Embryonic facial prominence (tissue), 1 donor: ENCODE data around the gene SLITRK2.

Source experiments
- DNase-seq: peaks from one replicate; pipeline ENCODE4 v3.0.0-alpha.2; 2016; ENCODE audit errors: extremely low spot score

Gene SLITRK2, protein sequence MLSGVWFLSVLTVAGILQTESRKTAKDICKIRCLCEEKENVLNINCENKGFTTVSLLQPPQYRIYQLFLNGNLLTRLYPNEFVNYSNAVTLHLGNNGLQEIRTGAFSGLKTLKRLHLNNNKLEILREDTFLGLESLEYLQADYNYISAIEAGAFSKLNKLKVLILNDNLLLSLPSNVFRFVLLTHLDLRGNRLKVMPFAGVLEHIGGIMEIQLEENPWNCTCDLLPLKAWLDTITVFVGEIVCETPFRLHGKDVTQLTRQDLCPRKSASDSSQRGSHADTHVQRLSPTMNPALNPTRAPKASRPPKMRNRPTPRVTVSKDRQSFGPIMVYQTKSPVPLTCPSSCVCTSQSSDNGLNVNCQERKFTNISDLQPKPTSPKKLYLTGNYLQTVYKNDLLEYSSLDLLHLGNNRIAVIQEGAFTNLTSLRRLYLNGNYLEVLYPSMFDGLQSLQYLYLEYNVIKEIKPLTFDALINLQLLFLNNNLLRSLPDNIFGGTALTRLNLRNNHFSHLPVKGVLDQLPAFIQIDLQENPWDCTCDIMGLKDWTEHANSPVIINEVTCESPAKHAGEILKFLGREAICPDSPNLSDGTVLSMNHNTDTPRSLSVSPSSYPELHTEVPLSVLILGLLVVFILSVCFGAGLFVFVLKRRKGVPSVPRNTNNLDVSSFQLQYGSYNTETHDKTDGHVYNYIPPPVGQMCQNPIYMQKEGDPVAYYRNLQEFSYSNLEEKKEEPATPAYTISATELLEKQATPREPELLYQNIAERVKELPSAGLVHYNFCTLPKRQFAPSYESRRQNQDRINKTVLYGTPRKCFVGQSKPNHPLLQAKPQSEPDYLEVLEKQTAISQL

DNA sequence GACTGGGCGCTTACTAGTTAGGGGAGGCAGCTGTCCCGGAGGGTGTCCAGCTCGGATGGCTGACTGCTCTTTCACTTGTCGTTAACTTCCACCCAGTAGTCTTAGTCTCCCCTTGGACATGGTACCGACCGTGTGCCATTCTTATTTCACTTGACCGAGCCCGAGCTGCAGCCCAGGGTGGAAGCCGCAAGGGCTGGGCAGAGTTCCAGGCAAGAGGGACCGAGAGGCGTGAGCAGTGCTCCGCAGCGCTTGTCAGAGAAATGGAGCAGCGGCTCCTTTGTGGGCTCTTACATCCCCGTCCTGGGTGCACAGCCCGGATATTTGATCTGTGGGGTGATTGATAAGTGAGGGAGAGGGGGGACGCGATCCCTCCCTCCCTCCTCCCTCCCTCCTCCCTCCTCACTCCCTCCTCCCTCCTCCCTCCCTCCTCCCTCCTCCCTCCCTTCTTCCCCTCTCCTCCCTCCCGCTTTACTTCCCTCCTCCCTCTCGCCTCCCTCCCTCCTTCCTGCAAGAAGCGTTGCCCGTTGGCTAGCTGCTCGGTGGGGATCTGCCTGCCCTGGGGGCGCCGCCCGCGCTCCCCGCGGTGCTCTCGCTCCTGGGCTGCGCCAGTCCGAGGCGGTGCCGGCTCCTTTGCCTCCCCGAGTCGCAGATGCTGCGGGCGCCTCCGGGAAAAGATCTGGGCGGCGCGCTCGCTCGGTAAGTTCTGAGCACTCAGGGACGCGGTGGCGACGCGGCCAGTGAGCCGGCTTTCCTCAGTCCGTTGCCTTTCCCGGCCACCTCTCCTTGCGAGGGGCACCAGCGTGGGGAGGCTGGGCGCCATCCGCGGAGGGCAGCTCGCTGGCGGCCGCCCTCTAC, at the start of gene SLITRK2:
Gene SLITRK2, plus strand, starts transcription at position 499 of the 855 bp plus-strand sequence. CDS start 4,597 bp downstream, outside the sequence.
- no peak for DNase-seq

DNA sequence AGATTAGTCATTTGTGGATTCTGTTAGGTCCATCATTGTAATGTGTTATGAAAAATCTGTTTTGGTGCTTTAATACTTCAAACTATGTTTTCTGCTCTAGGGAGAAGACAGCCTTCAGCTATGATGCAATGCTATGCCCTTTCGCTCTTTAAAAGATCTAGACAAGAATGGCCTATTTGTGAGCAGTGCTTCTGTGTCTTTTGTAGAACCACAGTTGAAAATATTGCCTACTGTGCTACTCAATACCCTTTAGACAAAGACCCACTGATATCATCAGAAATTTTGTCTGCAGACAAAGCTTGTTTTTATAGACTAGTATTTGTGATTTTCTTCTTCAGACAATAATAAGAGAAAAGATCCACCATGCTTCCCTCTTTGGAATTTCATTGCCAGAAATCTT, 44.6 kb upstream of the SLITRK2 start:
- no peak for DNase-seq

DNA sequence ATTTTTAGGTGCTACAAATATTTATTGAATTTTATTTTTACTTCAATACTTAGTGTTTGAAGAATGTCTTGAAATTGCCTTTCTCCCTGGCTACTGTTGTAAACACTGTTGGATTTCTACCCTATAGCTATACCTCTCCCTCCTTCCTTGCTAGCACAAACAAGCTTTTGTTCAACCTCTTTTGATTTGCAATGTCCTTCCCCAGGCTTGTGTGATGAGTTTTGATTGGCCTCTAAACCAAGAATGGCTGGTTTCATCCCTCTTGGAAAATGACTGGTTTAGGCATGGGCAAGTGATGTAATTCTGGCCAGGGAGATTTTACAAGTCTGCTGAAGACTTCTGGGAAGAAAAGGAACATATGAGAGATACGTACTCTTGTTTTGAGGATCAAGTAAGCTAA, 25.3 kb upstream of the SLITRK2 start:
- DNase-seq, result no peak

DNA sequence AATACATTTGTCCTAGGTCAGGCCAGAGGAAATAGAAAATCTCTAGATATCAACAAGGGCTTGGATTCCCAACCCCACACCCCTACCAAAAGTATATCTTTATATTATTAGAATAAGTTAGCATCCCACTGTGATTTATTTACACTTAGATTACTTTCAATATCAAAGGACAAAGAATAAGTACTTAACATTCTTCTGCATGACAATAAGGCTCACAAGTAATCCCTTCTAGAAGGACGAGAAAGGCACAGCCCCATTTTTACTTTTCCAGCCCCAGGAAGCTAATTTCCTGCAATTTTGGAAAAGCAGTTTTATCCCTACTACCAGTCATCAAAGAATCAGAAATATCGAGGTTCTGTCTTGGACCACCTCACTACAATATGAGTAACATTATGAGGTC, 14.1 kb upstream of the SLITRK2 start:
- no peak for DNase-seq

DNA sequence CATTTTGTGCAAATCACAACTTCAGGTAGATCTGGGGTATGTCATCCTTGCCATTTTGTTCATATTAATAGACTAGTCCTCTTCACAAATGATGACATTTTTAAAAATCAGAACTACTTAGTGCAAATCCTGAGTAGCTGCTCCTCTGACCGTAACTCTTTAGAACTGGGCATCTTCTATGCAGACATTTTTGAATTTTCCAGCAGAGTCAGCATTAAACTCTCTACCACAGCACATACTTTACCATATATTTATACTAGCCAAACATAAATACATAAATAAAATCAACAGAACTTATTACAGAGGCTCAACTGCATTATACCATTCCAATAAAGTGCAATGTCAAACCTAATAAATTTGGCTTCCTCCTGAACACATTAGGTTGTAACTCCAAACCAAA, 4.5 kb upstream of the SLITRK2 start:
- no peak for DNase-seq

DNA sequence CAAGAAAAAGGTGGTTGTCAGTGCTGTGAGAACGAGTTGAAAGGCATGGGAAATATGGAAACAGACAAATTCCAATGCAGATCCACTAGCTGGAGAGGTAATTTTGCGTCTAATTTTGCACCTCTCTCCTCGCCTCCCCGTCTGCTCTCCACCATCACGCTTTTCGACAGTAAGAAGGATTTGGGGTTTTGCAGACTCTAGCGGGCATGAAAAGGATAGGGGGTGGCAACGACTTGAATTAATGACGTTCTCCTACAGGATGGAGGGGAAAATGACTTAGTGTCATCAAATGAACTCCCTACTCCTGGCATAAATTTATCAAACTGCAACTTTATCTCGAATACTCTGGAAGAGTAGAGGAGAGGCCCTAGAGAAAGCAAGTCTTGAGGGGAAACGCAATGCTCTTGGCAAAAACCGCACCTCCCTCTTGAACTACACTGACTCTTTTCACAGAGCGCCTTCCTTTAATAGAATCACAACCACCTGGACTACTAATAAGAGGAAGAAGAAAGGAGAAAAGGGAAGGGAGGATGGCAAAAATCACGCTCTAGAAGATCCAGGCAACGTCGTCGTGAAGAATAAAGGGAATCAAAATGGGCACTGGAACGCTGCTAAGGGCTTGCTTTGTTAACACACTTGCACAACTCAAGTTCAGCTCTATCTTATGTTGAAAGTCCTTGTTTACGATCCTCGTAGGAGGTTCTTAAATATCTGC, 871 bp upstream of the SLITRK2 start:
- no peak for DNase-seq

DNA sequence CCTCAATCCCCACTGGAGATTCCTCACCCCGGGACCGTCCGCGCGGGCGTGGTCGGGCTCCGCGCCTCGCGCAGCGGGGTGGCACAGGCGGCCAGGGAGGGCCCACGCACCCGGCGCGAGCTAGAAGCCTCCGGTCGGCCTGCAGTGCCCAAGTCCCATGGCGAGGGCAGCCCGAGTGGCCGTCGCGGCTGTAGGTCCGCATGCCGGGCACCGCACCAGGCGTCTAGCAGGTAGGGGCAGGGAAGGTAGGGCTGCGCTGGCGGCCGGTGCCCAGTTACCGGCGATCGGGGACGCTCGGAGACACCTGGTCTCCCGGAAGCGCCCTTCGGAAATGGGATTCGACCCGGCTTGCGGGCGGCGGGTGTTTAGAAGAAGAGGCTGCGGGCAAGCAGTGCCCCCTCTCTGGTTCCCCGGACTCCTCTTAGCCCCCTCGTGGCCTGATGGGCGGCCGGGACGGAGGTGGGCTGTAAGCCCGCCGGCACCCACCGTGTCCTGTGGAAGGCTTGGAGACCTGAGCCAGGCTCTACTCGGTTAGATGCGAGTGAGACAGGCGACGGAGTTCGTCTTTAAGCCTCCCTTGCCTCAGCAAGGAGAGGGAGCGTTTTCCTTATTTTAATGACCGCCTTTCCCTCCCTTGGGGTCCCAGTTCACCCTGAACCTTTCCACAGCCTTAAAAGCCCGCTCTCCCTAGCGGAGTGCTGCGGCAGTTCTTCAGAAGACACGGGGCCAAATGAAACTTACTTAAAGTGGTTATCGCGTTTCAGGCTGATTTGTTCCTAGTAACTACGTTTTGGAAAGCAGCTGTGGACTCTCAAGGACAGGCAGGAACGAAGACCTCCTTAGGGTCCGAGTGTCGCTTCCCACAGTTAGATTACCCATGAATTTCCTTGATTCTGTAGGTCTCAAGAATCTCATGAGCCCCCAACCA, 821 bp downstream of the SLITRK2 start:
- no peak for DNase-seq

DNA sequence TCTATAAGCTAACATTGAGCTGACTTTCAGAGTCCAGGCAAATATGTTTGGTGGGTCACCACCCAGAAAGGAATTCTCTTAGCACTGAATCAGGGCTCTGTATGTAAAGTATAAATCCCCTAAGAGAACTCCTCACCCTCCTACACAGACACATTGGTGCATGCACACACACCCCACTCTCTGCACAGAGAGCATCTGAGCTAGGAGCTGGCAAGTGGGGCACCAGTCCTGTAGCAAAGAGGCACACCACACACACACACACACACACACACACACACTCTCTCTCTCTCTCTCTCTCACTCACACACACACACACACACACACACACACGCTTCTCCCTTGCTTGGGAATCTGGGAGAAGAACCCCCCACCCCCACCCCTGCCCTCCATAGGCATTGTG, 3.2 kb downstream of the SLITRK2 start:
- DNase-seq, result no peak

DNA sequence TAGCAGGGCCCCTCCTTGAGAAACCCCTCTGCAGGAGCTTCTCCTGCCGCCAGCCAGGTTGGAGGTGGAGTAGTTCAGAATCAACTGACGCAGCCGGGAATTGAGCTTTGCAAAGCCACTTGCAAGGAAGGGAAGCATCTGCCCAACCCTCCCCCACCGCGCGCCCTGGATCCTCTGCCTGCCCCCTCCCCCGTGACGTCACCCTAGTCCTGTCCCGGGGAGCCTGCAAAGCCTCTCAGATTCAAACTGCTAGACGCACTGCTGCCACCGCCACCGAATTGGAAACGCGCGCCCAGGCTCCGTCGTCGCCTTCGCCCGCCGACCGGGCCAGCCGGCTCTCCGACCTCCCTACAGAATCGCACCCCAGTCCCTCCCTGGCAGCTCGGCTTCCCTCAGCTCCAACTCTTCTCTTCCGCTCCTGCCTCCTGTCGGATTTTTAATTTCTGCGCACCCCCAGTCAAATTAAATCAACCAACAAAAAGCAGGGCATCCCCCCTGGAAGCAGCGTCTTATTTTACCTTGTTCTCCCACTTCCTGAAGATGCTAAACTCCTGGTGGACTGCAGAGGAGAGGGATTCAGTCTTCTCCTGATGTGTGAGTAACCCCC, 3.8 kb downstream of the SLITRK2 start:
- DNase-seq, result no peak

DNA sequence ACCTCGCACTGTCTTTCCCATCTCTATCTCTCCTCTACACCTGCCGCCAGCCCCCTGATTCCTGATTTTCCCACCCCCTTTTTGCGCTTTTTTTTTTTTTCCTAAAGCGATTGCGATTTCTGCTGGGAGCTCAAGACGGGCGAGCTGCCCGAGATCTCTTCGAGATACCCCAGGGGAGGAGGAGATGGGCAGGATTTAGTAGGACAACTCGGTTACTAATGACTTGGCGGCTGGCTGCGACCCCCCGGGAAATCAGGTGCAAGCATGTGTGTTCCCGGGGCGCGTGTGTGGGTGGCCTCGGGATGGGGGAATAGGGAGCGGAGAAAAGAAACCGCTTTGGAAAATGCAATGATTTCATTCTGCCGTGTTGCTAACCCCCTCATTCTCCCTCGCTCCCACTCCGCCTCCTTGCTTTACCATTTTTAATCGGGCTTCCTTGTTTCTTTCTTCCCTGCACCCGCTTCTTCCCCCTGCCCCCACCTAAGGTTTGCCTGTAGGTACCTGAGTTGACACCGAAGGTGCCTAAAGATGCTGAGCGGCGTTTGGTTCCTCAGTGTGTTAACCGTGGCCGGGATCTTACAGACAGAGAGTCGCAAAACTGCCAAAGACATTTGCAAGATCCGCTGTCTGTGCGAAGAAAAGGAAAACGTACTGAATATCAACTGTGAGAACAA, 4.4 kb downstream of the SLITRK2 start:
- DNase-seq, result no peak

DNA sequence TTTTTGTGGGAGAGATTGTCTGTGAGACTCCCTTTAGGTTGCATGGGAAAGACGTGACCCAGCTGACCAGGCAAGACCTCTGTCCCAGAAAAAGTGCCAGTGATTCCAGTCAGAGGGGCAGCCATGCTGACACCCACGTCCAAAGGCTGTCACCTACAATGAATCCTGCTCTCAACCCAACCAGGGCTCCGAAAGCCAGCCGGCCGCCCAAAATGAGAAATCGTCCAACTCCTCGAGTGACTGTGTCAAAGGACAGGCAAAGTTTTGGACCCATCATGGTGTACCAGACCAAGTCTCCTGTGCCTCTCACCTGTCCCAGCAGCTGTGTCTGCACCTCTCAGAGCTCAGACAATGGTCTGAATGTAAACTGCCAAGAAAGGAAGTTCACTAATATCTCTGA, 5.5 kb downstream of the SLITRK2 start:
- DNase-seq, result no peak

DNA sequence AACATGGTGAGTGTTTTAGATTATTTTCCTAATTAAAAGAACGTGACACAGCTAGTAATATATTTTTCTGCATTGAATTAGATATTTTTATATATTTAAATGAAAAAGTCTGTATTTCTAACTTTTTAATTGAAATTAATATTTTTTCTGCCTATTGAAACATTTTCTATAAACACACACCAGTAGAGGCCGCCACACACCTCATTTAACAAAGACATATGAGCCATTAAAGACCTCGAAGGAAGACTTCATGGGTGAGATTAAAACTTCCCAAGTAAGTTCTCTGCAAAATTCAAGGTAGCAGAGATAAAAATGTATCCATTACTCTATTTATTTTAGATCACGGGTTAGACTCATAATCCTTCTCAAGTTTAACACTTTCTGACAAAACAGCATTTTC, 8.3 kb downstream of the SLITRK2 start:
- no peak for DNase-seq

DNA sequence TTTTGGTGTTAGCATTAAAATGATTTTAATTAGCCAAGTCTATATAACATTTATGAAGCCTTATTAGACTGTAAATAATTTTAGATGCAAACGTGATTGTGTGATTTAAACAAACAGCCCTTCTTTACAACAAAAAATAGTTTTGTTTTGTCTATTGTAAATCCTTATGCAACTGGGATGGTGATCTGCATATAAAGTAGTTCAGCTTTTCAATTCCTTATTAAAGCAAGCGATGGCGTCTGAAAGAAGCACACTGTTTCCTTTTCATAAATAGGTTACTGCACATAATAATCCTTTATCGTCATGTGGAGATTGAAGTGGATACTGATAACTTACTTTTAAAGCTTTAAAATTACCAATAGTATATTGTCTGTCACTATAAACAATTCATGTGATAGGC, 8.8 kb downstream of the SLITRK2 start:
- DNase-seq, result no peak

DNA sequence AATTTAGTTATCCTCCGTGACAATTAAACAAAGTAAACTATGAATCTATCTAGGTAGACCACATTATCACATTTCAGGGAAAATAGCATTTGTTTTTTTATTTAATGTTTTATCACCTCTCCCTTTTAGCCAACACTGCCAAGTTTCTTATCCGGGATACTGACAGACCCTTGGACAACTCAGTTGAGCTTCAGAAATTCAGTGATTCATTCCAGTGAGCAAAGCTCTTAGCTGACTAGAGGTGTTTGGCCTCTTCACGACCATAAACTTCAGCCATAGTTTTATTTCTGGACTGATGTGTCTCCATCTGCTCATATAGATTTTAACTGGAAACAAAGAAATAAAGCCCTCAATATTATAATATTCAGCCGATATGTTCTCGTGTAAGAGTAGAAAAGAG, 15.2 kb downstream of the SLITRK2 start:
- no peak for DNase-seq

DNA sequence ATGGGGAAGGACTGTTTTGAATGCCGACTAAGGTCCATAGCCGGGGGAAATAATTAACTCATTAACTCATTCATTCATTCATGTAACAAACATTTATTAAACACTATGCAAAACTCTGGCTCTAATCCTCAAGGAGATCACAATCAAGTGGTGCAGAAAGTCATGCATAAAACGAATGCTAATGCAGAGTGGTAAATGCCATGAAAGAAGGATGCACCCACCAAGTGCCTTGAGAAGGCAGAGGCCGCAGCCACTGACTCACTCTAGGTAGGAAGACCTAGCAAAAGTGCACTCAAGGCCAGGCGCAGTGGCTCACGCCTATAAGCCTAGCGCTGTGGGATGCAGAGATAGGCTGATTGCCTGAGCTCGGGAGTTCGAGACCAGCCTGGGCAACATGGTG, 22.9 kb downstream of the SLITRK2 start:
- DNase-seq, result no peak

DNA sequence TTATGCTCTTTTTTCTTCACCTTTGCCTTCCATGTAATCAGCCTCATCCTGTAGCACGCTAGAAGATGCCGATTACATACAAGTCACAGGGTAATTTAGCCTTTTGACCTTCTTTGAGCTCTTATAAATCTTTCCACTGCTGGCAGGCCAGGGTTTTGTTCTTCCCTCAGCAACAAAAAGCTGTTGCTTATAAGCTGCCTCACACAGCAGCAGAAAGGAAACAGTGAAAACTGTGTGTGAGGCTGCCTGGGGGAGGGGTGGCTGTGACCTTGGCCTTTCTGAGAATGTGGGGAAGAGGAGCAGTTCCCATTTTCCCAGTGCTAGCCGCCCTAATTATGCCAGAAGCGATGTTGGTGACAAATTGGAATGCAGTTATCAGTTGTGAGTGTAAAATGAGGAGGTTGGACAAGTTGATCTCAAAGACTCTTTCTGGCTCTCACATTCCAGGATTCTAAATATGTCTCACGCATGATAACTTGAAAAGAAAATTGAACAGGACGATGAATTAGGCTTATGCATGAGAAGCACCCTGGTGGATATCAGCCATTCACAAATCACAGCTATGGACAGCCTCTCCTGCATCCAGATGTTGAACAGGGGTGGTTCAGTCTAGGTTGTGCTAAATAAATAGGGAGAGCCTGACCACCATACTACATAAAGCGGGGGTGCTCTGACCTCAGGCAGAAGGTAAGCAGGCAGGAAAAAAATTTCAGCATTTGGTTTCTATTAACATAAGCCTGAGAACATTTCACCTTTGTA, 25.7 kb downstream of the SLITRK2 start:
- no peak for DNase-seq

DNA sequence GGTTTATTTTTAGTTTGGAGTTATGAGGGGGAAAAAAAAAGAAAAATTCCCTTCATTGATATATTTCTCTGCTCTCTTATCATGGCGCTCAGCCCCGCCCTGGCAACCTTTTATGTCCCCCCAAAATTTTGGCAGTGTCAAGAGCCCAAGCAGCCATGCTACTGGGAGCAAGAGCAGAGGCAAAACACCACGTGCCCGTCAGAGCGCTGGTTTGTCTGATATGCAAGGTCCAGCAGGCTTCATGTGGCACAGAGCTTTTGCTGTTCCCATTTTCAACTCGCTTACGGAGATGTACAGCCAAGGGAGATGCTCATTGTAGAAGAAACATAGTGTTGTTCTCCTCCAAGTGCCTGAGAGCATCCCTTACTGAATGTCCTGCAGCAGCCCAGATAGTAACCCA, 27.3 kb downstream of the SLITRK2 start:
- DNase-seq, result no peak

DNA sequence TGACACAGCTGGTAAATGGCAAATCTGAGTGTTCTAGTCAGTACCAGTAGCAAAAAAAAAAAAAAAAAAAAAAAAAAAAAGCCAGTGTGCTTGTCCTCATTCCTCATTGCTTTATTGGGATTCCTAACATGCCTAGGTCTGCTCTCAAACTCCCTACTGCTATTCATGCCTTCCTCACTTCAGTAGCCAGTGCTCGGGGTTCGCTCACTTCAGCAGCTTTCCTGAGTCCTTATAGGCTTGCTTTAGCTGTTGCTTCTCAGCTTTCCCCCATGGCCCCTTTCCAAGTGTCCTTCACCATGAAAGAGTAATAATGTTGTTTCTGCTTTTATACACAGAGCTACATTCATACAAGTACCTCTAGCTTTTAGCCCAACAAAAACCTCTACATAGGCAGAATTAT, 30.8 kb downstream of the SLITRK2 start:
- DNase-seq, result no peak

DNA sequence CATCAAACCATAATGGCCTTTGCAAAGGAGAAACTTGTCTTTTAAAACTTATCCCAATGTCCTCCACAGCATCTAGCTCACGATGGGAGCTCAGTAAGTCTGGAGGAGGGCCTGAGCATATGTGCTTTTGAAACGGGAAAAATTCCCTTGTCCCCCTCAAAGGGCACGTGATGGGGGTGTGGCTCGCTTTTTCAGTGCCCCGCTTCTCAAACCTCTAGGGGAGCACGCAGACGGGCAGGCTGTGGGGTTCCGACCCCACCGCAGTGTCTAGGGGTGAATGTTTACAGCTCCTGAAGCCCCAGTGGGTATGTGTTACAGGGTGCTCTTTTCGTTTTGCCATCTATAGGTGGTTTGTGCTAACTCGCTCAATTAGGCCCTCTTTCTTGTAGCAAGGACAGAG, 31.2 kb downstream of the SLITRK2 start:
- DNase-seq, result no peak
